Breast epithelium (tissue), 3 donors: ENCODE measurements around the gene PARD3B.

ENCODE experiments used
- CTCF ChIP-seq, 3 donors: fragments of 450-650 bp; IDR thresholded peaks; one replicate each; pipeline ENCODE4 v1.5.1; 2016 to 2017; ENCODE audit warnings: antibody characterized with exemption in 3 of 3, mild to moderate bottlenecking in 3 of 3, moderate library complexity in 3 of 3
- POLR2A ChIP-seq: fragments of 450-650 bp; IDR thresholded peaks from one replicate; pipeline ENCODE4 v1.6.1; 2016; ENCODE audit warnings: antibody characterized with exemption, mild to moderate bottlenecking, moderate library complexity

- TF ChIP-seq CTCF (IDR thresholded peaks at IDR 0.05) (no peak), POLR2A (no peak)
Measured at GRCh38 chr2:204557604-204558003, 12.3 kb downstream of the PARD3B start.
